H7 (cell line): Measurements from ENCODE around the gene TYMP. TPM values are rescaled to one million over a fixed set of nuclear protein-coding genes. Genes with fewer than 3 reads are reported as not detected.

ENCODE experiments used
- DNase-seq: peaks from one replicate; pipeline ENCODE4 v3.0.0; 2012
- H3K27me3 ChIP-seq: 2 replicates; pipeline ENCODE4 v1.6.0; 2011; ENCODE audit warnings: mild to moderate bottlenecking, low read length; ENCODE audit not compliant: control insufficient read depth, insufficient read depth
- H3K36me3 ChIP-seq: replicated peaks from 2 replicates; pipeline ENCODE4 v1.5.1; 2011; ENCODE audit warnings: low read length; ENCODE audit not compliant: control insufficient read depth, insufficient read depth
- H3K4me3 ChIP-seq: 2 replicates; pipeline ENCODE4 v1.5.1; 2011; ENCODE audit warnings: low read depth, mild to moderate bottlenecking, control low read depth, low read length, moderate library complexity; ENCODE audit not compliant: insufficient read depth
- total RNA-seq: library from RNA; depleted of rRNA; stranded (reverse); fragments of >200 nt; shearing (Covaris generic); gene quantifications from 2 replicates; pipeline ENCODE4 v1.2.3, GENCODE V29; 2014

Gene TYMP
- total RNA-seq, 1 experiment from 2014 or later: 0.55 TPM

DNA sequence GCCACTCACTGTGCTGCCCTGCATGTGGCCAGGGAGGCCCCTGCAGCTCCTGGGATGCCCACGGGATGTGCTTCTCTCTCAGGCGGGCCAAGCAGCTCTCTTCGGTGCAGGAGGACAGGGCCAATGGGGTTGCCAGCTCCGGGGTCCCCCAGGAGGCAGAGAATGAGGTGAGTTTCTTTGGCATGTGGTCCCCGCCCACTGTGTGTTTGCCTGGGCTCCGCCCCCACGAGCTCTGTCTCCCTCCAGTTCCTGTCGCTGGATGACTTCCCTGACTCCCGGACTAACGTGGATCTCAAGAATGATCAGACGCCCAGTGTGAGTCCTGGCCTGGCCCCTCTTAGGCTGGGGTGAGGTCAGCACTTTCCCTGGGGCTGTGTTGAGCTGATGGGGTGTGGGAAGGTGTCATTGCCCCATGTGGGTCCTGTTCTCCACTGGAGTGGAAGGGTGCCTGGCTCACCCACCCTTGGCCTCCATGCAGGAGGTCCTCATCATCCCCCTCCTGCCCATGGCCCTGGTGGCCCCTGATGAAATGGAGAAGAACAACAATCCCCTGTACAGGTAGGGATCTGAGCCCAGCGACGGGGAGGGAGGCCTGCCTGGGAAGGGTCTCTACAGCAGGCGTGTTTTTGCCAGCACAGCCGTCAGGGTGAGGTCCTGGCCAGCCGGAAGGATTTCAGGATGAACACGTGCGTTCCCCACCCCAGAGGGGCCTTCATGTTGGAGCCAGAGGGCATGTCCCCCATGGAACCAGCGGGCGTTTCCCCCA lies 12.1 kb downstream of the TYMP start:
- H3K36me3 ChIP-seq: peaks cover 4% of the 10 kb centered on the region
- DNase-seq: peak; percentile 69
- no peaks in the 10 kb centered on the region for H3K27me3 ChIP-seq
- no peak overlapping the region for H3K4me3 ChIP-seq

DNA sequence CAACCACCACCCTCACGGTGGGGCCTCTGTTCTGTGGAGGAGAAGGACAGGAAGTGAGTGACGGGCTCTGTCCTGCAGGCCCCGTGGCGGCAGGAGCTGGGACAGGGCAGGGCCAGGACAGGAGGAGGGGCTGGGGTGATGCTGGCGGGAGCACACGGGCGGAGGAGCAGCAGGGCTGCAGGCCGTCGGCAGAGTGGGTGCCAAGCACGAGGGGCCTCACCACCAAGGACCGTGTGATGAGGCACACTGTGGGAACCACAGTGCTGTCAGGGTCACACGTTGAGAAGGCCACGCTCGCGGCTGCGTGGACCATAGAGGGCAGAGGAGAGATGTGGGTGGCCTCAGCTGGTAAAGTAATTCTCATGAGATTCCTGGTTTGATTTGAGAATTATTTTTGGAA lies 12.9 kb downstream of the TYMP start:
- no peaks in the 10 kb centered on the region for H3K27me3 ChIP-seq
- H3K36me3 ChIP-seq: peaks cover 4% of the 10 kb centered on the region

DNA sequence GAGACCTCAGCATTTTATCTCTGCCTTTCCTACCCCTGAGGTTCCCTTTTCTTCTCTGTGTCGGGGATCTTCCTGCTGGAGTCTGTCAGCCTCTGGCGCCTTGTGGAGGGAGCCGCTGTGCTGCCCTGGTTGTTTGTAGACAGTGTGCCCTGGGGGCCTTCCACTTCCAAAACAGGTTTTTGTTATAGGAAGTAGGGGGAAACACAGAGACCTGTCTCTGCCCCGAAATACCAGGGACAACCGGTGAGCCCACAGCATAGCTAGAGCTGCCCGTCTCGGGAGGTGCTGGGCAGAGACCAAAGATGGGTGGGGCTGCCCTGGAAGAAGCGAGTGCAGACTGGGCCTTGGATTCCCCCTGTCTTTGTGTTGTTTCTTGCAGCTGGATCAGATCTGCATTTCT lies 13.7 kb downstream of the TYMP start:
- DNase-seq: peak; percentile 51
- H3K4me3 ChIP-seq: no peak overlapping the region

More for the DNA sequence above, 12.9 kb downstream of the TYMP start:
- H3K4me3 ChIP-seq: no peak overlapping the region
- DNase-seq: peak; percentile 47

DNA sequence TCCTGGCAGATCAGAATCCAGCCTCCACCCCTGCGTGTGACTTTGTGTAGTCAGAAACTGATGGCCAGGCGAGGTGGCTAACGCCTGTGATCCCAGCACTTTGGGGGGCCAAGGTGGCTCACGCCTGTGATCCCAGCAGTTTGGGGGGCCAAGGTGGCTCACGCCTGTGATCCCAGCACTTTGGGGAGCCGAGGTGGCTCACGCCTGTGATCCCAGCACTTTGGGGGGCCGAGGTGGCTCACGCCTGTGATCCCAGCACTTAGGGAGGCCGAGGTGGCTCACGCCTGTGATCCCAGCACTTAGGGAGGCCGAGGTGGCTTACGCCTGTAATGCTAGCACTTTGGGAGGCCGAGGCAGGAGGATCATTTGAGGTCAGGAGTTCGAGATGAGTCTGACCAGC lies 16.6 kb downstream of the TYMP start:
- no peak for DNase-seq

More for the DNA sequence above, 13.7 kb downstream of the TYMP start:
- Histone ChIP-seq H3K36me3 (peaks cover 4% of the 10 kb centered on the region), H3K27me3 (no peaks in the 10 kb centered on the region)

DNA sequence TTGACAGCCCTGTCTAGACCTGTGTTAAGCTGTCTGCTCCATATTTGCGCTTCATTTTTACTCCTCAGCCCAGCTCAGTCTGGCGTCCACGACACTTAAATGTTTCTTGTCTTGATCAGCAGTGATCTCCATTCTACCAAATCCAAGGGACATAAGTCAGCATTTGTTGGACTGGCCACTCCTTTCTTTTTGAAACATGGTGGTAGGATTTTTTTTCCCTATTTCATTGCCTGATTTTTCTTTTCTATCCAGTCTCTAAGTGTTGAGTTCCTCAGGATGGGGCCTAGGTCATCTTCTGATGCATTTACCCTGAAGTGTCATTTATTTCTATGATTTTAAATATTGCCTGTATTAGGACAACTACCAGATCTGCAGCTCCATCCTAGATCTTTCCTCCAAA lies 20.9 kb downstream of the TYMP start:
- Histone ChIP-seq H3K27me3 (no peaks in the 10 kb centered on the region), H3K36me3 (no peaks in the 10 kb centered on the region; the same call in 1 of the 2 replicates), H3K4me3 (peak overlapping the region; percentile 77)
- no peak for DNase-seq

More for the DNA sequence above, 16.6 kb downstream of the TYMP start:
- H3K4me3 ChIP-seq: no peak overlapping the region
- H3K36me3 ChIP-seq: peaks cover 2% of the 10 kb centered on the region
- no peaks in the 10 kb centered on the region for H3K27me3 ChIP-seq

DNA sequence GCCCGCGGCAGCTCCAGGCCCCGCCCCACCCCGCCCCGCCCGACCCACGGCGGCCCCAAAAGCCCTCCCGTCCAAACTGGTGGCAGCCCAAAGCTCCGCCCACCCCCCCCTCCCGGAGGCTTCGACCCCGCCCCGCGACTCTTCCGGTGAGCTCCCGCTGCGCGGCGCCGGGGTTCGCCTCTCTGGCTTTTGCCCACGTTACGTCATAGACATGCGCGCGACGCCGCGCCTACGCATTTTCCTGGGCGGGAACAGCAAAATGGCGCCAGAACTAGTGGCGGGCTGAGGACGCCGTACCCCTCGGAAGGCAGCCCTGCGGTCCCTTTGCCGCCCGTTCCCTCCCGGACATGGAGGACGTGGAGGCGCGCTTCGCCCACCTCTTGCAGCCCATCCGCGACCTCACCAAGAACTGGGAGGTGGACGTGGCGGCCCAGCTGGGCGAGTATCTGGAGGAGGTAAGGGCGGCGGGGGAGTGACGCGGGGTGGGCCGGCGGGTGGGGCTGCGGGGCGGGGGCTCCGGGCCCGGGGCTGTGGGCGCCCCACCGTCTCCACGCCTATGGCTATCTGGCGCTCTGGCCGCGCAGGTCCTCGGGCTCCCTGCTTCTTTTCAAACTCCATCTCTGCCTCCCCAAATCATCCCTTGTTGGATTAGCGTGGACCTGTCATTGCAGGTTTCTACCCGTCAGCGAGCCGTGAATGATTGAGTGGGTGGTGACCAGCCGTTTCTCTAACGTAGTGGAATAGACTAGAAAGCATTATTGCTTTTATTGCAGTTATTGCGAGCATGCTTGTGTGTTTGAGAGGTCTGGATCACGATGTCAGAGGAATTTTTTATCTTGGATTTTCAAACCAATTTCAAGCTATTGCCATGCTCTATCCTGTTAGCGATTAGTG lies 21.6 kb downstream of the TYMP start, which contains the start of gene NCAPH2:
Gene NCAPH2, plus strand, starts transcription at position 234 of the 894 bp plus-strand sequence. Its CDS starts 114 bp downstream, at position 348.
- DNase-seq: peak; percentile 94
- Histone ChIP-seq H3K4me3 (peak within 1 kb of the TSS; percentile 88), H3K27me3 (no peaks in the 10 kb centered on the region), H3K36me3 (no peaks in the 10 kb centered on the region; the same call in 1 of the 2 replicates)

DNA sequence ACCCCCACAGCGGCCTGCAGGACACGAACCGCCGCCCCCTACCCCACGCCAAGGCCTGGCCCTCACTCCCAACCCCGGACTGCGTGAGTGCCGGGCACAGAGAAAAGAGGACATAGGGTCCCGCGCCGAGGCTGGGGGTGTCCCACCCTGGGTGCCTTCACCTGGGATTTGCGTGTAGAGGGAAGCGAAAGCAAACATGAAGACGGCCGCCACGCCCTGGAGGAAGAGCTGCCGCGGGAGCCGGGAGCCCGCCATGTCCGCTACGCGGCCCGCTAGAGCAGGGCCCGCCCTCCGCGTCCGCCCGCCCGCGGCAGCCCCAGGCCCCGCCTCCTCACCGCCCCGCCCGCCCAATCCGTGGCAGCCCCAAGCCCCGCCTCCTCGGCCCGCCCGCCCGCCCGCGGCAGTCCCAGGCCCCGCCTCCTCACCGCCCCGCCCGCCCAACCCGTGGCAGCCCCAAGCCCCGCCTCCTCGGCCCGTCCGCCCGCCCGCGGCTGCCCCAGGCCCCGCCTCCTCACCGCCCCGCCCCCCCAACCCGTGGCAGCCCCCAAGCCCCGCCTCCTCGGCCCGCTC lies 22.3 kb downstream of the TYMP start, which contains the start of gene LMF2:
Gene LMF2, minus strand, starts transcription at position 282 of the 570 bp plus-strand sequence. Its CDS starts 27 bp downstream, at position 255.
- Histone ChIP-seq H3K27me3 (no peaks in the 10 kb centered on the region), H3K4me3 (peak within 1 kb of the TSS; percentile 88), H3K36me3 (no peaks in the 10 kb centered on the region; the same call in 1 of the 2 replicates)
- peak; percentile 100 for DNase-seq

DNA sequence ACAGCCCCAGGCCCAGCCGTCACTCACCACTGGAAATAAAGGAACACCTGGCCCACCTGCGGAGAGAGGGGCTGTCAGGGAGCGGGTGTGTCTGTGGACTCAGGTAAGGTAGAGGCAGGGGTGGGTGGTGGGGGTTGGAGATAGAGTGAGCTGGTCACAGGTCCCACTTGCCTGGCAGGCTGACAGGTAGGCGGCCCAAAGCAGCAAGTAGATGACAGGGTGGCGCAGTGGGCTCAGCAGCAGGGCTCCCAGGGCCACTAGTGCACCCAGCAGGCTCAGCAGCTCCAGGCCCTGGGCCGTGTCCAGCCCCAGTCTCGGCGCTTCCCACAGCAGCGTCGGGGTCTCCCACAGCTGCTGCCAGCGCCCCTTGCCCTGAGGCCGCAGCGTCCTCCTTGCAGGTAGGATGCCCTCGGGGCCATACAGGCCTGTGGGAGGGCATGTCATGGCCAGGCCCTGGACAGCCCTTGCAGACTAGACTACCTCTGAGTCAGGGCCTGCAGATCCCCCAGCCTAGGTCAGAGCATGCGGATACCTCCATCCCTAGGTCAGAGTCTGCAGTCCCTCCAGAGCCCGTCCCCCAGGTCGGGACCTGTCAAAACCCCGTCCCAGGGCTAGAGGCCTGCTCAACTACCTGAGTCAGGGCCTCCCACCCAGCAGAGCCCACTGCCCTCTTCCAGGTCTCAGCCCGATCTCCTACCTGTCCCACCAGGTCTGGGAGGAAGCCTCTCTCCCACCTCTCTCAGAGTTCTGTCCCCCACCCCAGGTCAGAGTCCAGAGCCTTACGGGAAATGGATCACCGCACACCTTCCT lies 23.0 kb downstream of the TYMP start:
- peak overlapping the region; percentile 88 for H3K4me3 ChIP-seq
- no peaks in the 10 kb centered on the region for H3K27me3 ChIP-seq
- peak; percentile 83 for DNase-seq
- no peaks in the 10 kb centered on the region; the same call in 1 of the 2 replicates for H3K36me3 ChIP-seq

DNA sequence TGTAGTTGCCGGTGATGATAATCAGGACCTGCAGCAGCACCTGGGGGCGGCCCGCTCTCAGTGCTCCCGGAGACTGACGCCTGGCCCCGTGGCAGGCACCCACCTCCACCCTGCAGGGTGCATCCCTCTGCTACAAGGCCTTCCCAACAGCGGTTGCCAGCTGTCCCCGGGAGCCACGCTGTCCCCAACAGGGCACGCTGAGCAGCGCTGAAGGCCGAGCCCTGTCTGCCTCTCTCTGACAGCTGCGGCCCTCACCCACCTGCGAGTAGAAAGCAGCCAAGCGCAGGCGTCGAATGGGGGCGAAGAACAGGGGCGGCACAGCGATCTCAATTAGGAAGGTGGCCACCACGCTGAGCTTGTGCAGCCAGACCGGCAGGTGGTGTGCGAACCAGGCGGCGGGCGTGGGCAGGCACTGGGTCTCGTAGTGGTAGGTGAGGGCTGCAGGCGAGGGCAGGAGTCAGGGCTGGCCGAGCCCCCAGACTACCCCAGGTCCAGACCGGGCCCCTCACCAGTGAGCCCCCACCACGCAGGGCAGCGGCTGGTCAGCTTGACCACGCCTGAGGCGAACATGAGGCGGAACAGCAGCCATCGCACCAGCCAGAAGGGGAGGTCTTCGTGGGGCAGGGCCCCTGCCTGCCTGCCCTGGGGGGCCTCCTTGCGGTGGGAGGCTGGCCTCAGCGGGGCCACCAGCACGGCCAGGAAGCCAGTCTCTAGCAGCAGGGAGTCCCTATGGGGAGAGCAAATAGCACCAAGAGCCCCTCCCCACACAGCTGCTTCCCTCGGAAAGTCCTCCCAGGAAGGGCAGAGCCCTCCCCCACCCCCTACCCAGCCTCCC lies 23.8 kb downstream of the TYMP start:
- no peaks in the 10 kb centered on the region; the same call in 1 of the 2 replicates for H3K36me3 ChIP-seq
- no peak overlapping the region for H3K4me3 ChIP-seq
- peak; percentile 62 for DNase-seq
- no peaks in the 10 kb centered on the region for H3K27me3 ChIP-seq

DNA sequence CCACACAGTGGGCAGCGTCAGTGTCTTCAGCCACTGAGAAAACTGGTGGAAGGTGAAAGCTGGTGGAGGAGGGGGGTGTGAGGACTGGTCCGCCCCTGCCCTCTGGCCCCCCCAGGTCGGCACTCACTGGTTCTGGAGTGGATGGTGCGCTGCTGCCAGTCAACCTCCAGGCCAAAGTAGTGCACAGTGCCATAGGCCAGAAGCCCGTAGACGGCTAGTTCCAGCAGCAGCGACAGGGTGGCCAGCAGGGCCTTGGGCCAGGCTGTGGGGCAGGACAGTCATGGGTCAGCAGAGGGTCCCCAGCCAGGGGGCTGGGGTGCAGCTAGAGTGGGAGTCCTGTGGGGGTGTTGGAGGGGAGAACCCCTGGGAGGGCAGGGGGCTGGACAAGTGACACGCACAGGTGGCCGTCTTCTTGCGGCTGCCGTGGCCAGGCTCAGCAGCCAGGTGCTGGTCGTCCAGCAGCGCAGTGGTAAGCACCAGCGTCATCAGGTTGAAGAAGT lies 24.5 kb downstream of the TYMP start:
- Histone ChIP-seq H3K4me3 (no peak overlapping the region), H3K27me3 (no peaks in the 10 kb centered on the region), H3K36me3 (no peaks in the 10 kb centered on the region; the same call in 1 of the 2 replicates)
- no peak for DNase-seq

DNA sequence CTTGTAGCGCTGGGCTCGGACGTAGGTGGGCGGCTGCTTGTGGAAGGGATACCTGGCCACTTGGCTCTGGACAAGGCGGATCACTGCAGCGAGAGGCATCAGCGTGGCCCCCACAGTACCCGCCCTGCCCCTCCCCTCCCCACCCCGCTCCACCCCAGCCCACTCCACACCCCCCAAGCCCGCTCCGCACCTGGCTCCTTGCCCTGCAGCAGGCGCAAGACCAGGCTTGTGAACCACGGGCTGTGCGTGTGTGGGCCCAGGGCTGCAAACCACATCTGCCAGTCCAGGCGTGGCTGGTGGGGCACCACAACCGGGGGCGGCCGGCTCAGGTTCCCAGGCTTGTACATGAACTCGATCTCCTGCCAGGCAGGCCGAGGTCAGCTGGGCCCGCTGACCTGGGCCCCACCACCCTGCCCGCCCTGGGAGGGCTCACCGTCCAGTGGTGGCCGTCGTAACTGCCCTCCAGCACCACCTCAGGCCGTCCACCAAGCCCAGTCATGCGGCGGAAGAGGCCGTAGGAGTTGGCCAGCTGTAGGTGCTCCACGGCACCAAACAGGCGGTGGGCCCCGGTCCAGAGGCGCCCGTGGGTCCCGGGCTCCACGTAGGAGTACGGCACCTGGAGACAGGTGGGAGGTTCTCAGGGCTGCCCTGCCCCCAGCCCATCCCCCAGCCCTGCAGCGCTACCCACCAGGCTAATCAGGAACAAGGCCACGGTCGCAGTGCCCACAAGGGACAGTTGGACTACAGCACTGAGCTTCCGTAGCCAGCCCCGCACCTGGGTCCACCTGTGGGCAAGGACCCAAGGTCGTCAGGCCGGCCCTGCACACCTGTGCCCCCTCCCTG lies 25.2 kb downstream of the TYMP start:
- DNase-seq: no peak
- no peaks in the 10 kb centered on the region for H3K27me3 ChIP-seq
- H3K36me3 ChIP-seq: no peaks in the 10 kb centered on the region; the same call in 1 of the 2 replicates
- H3K4me3 ChIP-seq: no peak overlapping the region

DNA sequence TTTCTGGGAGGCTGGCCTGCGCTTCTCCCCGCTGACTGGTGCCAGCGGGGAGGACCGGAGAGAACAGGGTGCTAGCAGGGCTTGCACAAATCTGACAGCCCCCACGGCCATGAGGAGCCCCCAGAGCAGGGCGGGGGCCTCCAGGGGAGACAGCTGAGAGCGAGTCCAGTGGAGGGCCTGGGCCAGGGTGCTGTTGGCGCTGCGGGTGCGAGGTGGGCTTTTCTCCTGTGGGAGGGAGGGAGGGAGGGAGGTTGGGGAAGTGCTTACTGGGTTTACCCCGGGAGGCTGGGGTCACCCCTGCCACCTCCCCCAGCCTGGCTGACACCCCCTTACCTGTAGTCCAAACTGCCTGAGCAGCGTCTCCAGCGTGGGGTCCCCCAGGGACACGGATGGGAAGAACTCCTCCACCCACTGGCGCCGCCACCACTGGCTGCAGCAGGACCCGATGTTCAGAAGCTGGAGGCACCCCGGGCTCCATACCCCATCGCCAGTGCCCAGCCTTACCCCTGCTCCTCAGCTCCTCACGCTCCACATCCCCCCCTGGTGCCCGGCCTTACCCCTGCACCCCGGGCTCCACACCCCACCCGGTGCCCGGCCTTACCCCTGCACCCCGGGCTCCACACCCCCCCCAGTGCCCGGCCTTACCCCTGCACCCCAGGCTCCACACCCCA lies 26.2 kb downstream of the TYMP start:
- Histone ChIP-seq H3K36me3 (no peaks in the 10 kb centered on the region; the same call in 1 of the 2 replicates), H3K27me3 (no peaks in the 10 kb centered on the region), H3K4me3 (no peak overlapping the region)
- peak; percentile 81 for DNase-seq
